DND-41 (cell line): ENCODE results near the gene PIK3R2.

Experiments used
- ATAC-seq: fragments of 200-7000 bp; cut with Tn5 transposase; 3 replicates; pipeline ENCODE4 v1.9.1; 2021; ENCODE audit warnings: low read depth; ENCODE audit not compliant: insufficient read depth
- DNase-seq: peaks from one replicate; pipeline ENCODE4 v3.0.0-alpha.2; 2020
- H2AFZ ChIP-seq: 2 replicates; pipeline ENCODE4 v1.6.0; 2012; ENCODE audit warnings: low read depth, low read length
- H3K27ac ChIP-seq: 2 replicates; pipeline ENCODE4 v1.5.1; 2012; ENCODE audit warnings: low read length, inconsistent platforms
- H3K27me3 ChIP-seq: fragments of 200-600 bp; sonication (generic); 2 replicates; pipeline ENCODE4 v1.6.0; 2012; ENCODE audit warnings: low read length, mild to moderate bottlenecking, inconsistent platforms; ENCODE audit not compliant: insufficient read depth, poor library complexity
- H3K36me3 ChIP-seq: 2 replicates; pipeline ENCODE4 v1.5.1; 2012; ENCODE audit warnings: low read length, inconsistent platforms; ENCODE audit not compliant: insufficient read depth
- H3K4me1 ChIP-seq: 2 replicates; pipeline ENCODE4 v1.5.1; 2012; ENCODE audit warnings: mild to moderate bottlenecking, low read length; ENCODE audit not compliant: insufficient read depth
- H3K4me2 ChIP-seq: 2 replicates; pipeline ENCODE4 v1.6.0; 2012; ENCODE audit warnings: mild to moderate bottlenecking, moderate library complexity, low read length, inconsistent platforms; ENCODE audit not compliant: insufficient read depth
- H3K4me3 ChIP-seq, 2 experiments: fragments of 200-600 bp in 1 of 2; shearing (Covaris generic) in 1 of 2; 2 replicates each; pipeline ENCODE4 v1.5.1; 2012 to 2016; ENCODE audit warnings: inconsistent platforms in 2 of 2, low read length in 2 of 2, mild to moderate bottlenecking in 2 of 2, low read depth in 1 of 2, moderate library complexity in 1 of 2
- H3K79me2 ChIP-seq: 2 replicates; pipeline ENCODE4 v1.6.0; 2012; ENCODE audit warnings: low read length, inconsistent platforms; ENCODE audit not compliant: insufficient read depth
- H3K9ac ChIP-seq: 2 replicates; pipeline ENCODE4 v1.6.0; 2012; ENCODE audit warnings: low read depth, mild to moderate bottlenecking, inconsistent platforms, low read length, moderate library complexity
- H3K9me3 ChIP-seq: 2 replicates; pipeline ENCODE4 v1.5.1; 2012; ENCODE audit warnings: low read length, moderate library complexity, mild to moderate bottlenecking, inconsistent platforms; ENCODE audit not compliant: insufficient read depth, severe bottlenecking
- H4K20me1 ChIP-seq: 2 replicates; pipeline ENCODE4 v1.6.0; 2012; ENCODE audit warnings: low read length; ENCODE audit not compliant: insufficient read depth
- EZH2 ChIP-seq: IDR thresholded peaks from 3 replicates; pipeline ENCODE4 v1.6.1; 2012; ENCODE audit warnings: borderline replicate concordance, low read depth, mild to moderate bottlenecking, moderate library complexity, low read length, inconsistent platforms; ENCODE audit not compliant: severe bottlenecking
- TF ChIP-seq, protein P1 (sequence below): IDR thresholded peaks from 2 replicates; pipeline ENCODE4 v1.5.1; 2012; ENCODE audit warnings: borderline replicate concordance, low read length, moderate library complexity, mild to moderate bottlenecking; ENCODE audit not compliant: poor library complexity, severe bottlenecking; ENCODE audit errors: extremely low read depth

Gene PIK3R2

DNA sequence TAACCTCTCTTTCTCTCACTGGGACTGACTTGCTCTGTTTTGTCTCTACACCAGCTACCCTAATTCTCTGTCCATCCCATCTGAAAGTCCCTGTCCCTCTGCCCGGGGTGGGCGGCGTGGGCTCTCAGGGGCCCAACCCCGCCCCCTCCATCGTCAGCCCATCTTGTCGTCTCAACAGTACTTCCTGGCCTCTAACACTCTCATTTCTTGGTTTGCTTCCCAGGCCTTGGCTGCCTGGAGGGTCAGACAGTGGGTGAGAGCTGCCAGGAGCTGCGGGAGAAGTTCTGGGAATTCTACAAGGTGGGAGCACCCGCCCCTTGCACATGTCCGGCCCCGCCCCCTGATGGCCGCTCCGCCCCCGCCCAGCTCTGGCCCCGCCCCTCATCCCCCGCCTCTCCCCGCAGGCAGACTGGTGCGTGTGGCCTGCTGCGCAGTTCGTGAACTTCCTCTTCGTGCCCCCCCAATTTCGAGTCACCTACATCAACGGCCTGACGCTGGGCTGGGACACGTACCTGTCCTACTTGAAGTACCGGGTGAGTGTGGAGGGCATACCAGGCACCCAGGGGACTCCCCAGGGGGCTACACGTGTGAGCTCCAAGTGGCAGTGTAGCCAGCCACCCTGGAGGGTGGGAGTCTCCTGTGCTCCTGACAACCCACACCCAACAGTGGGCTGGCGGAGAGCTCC lies 41.7 kb downstream of the PIK3R2 start:
- Histone ChIP-seq H3K9ac (0 out of 2 replicates have a peak overlapping the region, but pooled peaks have one; percentile 87), H3K27me3 (no peaks in the 10 kb centered on the region), H3K4me3 (peak overlapping the region in 1 of 2 experiments; percentile 91; a peak in 1 of 4 replicates), H3K27ac (no peak overlapping the region), H3K36me3 (peaks cover 22% of the 10 kb centered on the region), H3K9me3 (no peaks in the 10 kb centered on the region), H3K79me2 (peaks cover 10% of the 10 kb centered on the region), H3K4me1 (peaks cover 26% of the 10 kb centered on the region), H3K4me2 (peak overlapping the region; percentile 89), H4K20me1 (0 out of 2 replicates have a peak, but pooled peaks cover 4% of the 10 kb centered on the region), H2AFZ (no peak overlapping the region)
- no peak for DNase-seq
- TF ChIP-seq, protein P1, sequence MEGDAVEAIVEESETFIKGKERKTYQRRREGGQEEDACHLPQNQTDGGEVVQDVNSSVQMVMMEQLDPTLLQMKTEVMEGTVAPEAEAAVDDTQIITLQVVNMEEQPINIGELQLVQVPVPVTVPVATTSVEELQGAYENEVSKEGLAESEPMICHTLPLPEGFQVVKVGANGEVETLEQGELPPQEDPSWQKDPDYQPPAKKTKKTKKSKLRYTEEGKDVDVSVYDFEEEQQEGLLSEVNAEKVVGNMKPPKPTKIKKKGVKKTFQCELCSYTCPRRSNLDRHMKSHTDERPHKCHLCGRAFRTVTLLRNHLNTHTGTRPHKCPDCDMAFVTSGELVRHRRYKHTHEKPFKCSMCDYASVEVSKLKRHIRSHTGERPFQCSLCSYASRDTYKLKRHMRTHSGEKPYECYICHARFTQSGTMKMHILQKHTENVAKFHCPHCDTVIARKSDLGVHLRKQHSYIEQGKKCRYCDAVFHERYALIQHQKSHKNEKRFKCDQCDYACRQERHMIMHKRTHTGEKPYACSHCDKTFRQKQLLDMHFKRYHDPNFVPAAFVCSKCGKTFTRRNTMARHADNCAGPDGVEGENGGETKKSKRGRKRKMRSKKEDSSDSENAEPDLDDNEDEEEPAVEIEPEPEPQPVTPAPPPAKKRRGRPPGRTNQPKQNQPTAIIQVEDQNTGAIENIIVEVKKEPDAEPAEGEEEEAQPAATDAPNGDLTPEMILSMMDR = no peak
- no peak for TF ChIP-seq EZH2
- no peak for ATAC-seq

DNA sequence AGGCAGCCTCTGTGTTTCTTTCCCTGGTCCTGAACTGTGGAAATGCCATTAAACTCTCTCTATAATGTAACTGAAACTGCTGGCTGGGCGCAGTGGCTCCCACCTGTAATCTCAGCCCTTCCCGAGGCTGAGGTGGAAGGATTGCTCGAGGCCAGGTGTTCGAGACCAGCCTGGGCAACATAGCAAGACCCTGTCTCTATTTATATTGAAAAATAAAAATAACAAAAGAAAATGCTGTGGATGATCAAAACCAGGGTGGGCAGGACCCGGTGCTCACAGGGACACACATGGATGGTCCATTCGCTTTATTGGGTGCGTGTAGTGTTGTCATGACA lies 43.5 kb downstream of the PIK3R2 start:
- Histone ChIP-seq H3K9me3 (no peaks in the 10 kb centered on the region), H3K36me3 (peaks cover 26% of the 10 kb centered on the region), H3K4me2 (no peak overlapping the region), H3K27me3 (no peaks in the 10 kb centered on the region), H3K9ac (no peak overlapping the region), H2AFZ (no peak overlapping the region), H3K79me2 (peaks cover 10% of the 10 kb centered on the region), H3K27ac (no peak overlapping the region), H3K4me3 (no peak overlapping the region), H4K20me1 (0 out of 2 replicates have a peak, but pooled peaks cover 4% of the 10 kb centered on the region), H3K4me1 (peaks cover 26% of the 10 kb centered on the region)
- ATAC-seq (no peak), DNase-seq (no peak)
- no peak for TF ChIP-seq EZH2
- TF ChIP-seq, protein P1 = no peak

DNA sequence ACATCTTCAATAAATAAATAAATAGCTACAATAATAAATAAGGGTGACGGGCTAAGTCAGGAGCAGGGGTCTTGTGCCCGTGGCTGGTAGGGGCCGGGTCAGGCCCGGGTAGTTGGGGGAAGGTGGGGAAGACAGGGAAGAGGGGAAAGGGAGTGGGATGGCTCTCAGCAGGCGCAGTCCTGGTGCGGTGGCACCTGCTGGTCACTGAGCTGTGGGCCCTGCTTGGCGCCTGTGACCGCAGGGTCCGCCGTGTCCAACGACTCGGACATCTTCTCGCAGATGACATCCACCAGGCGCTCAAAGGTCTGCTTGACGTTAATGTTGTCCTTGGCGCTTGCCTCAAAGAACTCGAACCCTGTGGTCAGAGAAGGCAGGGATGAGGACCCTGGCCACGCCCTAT lies 44.3 kb downstream of the PIK3R2 start:
- Histone ChIP-seq H4K20me1 (0 out of 2 replicates have a peak, but pooled peaks cover 8% of the 10 kb centered on the region), H3K9ac (no peak overlapping the region), H3K36me3 (peaks cover 26% of the 10 kb centered on the region), H2AFZ (no peak overlapping the region), H3K4me3 (no peak overlapping the region), H3K27me3 (no peaks in the 10 kb centered on the region), H3K9me3 (no peaks in the 10 kb centered on the region), H3K79me2 (peaks cover 10% of the 10 kb centered on the region), H3K4me1 (peaks cover 18% of the 10 kb centered on the region), H3K27ac (no peak overlapping the region), H3K4me2 (no peak overlapping the region)
- DNase-seq (no peak), ATAC-seq (no peak)
- no peak for TF ChIP-seq EZH2
- TF ChIP-seq, protein P1 = no peak
